MM.1S (cell line): ENCODE measurements around the gene COLQ.

ENCODE experiments used
- DNase-seq: peaks from one replicate; pipeline ENCODE4 v3.0.0-alpha.2; 2015
- H2AFZ ChIP-seq: fragments of 300-600 bp; sonication (generic); 2 replicates; pipeline ENCODE4 v1.6.0; 2016; ENCODE audit warnings: antibody characterized with exemption, low read length
- H3F3A ChIP-seq: fragments of 300-600 bp; sonication (generic); 2 replicates; pipeline ENCODE4 v1.6.1; 2016; ENCODE audit warnings: mild to moderate bottlenecking, antibody characterized with exemption, low read length, moderate library complexity, mixed read lengths; ENCODE audit not compliant: insufficient read depth
- H3K27ac ChIP-seq: fragments of 300-600 bp; sonication (generic); 2 replicates; pipeline ENCODE4 v1.5.1; 2016; ENCODE audit warnings: mild to moderate bottlenecking, low read length
- H3K27me3 ChIP-seq: fragments of 300-600 bp; sonication (generic); replicated peaks from 2 replicates; pipeline ENCODE4 v1.6.0; 2016; ENCODE audit warnings: low read length; ENCODE audit not compliant: insufficient read depth
- H3K36me3 ChIP-seq: fragments of 300-600 bp; sonication (generic); replicated peaks from 2 replicates; pipeline ENCODE4 v1.6.1; 2016; ENCODE audit warnings: mild to moderate bottlenecking, low read length, mixed read lengths; ENCODE audit not compliant: insufficient read depth
- H3K4me1 ChIP-seq: fragments of 300-600 bp; sonication (generic); 2 replicates; pipeline ENCODE4 v1.6.1; 2016; ENCODE audit warnings: low read length, mixed read lengths
- H3K4me2 ChIP-seq: fragments of 300-600 bp; sonication (generic); 2 replicates; pipeline ENCODE4 v1.6.0; 2016; ENCODE audit warnings: low read depth, low read length
- H3K4me3 ChIP-seq: fragments of 300-600 bp; sonication (generic); 2 replicates; pipeline ENCODE4 v1.5.1; 2016; ENCODE audit warnings: low read length, mixed read lengths
- H3K79me2 ChIP-seq: fragments of 300-600 bp; sonication (generic); 2 replicates; pipeline ENCODE4 v1.6.1; 2016; ENCODE audit warnings: mixed run types, low read length, mixed read lengths
- H3K9ac ChIP-seq: fragments of 300-600 bp; sonication (generic); 2 replicates; pipeline ENCODE4 v1.6.1; 2016; ENCODE audit warnings: low read length, mixed read lengths
- H3K9me2 ChIP-seq: fragments of 300-600 bp; sonication (generic); replicated peaks from 2 replicates; pipeline ENCODE4 v1.6.1; 2016; ENCODE audit warnings: mild to moderate bottlenecking, low read length, mixed read lengths; ENCODE audit not compliant: insufficient read depth
- H3K9me3 ChIP-seq: fragments of 300-600 bp; sonication (generic); replicated peaks from 2 replicates; pipeline ENCODE4 v1.6.1; 2016; ENCODE audit warnings: mild to moderate bottlenecking, low read length, mixed read lengths; ENCODE audit not compliant: insufficient read depth
- H4K20me1 ChIP-seq: fragments of 300-600 bp; sonication (generic); 2 replicates; pipeline ENCODE4 v1.6.1; 2016; ENCODE audit warnings: mild to moderate bottlenecking, low read length, moderate library complexity, mixed read lengths; ENCODE audit not compliant: insufficient read depth
- CTCF ChIP-seq: fragments of 300-600 bp; sonication (generic); IDR thresholded peaks from 2 replicates; pipeline ENCODE4 v1.5.1; 2016; ENCODE audit warnings: antibody characterized with exemption, low read length, mixed read lengths
- EZH2 ChIP-seq: fragments of 300-600 bp; sonication (generic); optimal IDR thresholded peaks from 2 replicates; pipeline ENCODE3; 2017; ENCODE audit warnings: low read depth, mild to moderate bottlenecking, antibody characterized with exemption, low read length, mixed read lengths
- EZH2phosphoT487 ChIP-seq: fragments of 300-600 bp; sonication (generic); IDR thresholded peaks from 2 replicates; pipeline ENCODE4 v1.6.1; 2018; ENCODE audit warnings: antibody characterized with exemption, low read length

The COLQ gene

DNA sequence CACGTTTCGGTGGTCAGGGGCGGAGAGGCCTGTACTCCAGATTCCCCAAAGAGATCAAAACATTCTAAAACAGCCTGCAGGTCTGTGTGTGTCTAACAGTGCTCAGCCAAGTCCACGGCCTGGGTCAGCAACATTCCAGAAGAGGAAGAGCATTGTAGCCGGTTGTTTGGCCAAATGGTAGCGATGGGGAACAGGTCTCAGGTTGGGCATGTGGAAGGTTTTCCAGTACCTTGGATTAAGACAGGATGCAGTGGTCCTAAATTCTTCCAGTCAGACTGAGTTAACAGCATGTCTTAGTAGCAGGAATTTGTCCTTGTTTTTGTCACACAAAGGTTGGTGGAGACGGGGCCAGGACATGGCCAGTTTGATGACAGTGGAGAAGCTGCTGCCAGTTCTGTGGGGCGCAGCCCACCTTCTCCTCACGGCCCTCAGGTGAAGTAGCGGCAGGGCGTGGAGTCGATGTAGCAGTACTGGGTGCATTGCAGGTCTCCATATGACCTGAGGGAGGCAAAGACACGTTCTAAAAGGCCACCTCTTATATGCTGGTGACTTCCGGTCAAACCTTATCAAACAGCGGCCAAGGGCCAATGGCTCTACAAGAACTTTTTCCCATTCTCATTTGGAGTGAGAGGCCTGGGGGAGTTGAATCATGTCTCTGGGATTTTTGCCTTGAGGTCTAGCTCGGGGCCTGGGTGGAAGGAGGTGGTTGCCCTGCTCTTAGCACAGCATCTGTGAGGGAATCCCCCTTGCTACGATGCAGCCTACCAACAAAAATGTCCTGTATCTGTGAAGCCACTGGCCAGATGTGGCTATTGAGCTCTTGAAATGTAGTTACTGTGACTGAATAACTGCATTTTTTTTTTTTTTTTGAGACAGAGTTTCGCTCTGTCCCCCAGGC lies 70.0 kb downstream of the COLQ start:
- no peak for TF ChIP-seq EZH2
- no peak for TF ChIP-seq CTCF
- TF ChIP-seq EZH2phosphoT487: no peak
- H3K79me2 ChIP-seq: no peaks in the 10 kb centered on the region
- no peaks in the 10 kb centered on the region for H3K9me2 ChIP-seq
- no peak overlapping the region for H3K4me3 ChIP-seq
- H3K9ac ChIP-seq: no peak overlapping the region
- H3K4me2 ChIP-seq: no peak overlapping the region
- H3K36me3 ChIP-seq: no peaks in the 10 kb centered on the region
- DNase-seq: no peak
- no peaks in the 10 kb centered on the region for H3K4me1 ChIP-seq
- no peaks in the 10 kb centered on the region for H3F3A ChIP-seq
- H3K27me3 ChIP-seq: no peaks in the 10 kb centered on the region
- no peak overlapping the region for H3K27ac ChIP-seq
- H3K9me3 ChIP-seq: no peaks in the 10 kb centered on the region
- no peak overlapping the region for H2AFZ ChIP-seq
- no peaks in the 10 kb centered on the region for H4K20me1 ChIP-seq

DNA sequence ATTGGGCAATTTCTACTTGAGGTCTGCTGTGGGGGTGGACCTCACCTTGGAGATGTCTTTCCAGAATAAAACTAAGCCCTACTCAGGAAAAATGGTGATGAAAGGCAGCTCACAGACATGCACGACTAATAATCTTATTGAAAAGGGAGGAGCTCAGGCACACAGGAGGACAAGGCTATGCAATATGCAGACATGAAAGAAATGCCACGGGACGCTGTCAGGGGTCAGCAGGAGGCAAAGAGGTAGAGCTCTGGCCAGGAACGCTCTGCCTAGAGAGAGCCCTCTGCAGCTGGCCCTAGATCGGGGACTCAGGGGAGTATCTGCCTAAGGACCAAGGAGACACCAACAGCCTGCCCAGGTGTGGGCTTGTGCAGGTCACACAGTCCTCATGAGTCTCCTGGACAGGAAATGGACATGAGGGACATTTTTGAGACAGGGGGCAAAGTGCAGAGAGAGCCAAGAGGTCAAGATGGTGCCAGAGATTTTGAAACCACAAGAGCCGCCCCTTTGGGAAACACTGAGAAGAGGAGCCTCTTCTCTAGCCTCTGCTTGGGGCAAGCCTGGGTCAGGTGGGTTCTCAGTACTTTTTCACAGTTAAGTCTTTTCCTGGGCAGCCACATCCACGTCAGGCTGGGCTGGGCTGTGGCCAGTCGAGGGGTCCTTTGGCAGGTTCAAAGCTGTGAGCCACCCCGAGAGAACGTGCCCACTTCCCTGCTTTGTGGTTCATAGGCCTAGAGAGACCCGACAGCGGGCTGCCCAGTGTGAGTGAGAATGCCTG lies 70.9 kb downstream of the COLQ start:
- H3K9me2 ChIP-seq: no peaks in the 10 kb centered on the region

GRCh38 chr3:15449489-15450224 lies 71.8 kb downstream of the COLQ start:
- no peaks in the 10 kb centered on the region for H3F3A ChIP-seq
- H3K9ac ChIP-seq: no peak overlapping the region
- no peaks in the 10 kb centered on the region for H3K4me1 ChIP-seq
- H3K4me2 ChIP-seq: no peak overlapping the region
- no peaks in the 10 kb centered on the region for H3K36me3 ChIP-seq
- no peaks in the 10 kb centered on the region for H3K27me3 ChIP-seq
- DNase-seq: no peak
- no peaks in the 10 kb centered on the region for H4K20me1 ChIP-seq
- no peaks in the 10 kb centered on the region for H3K79me2 ChIP-seq
- no peak for TF ChIP-seq EZH2phosphoT487
- TF ChIP-seq EZH2: no peak
- TF ChIP-seq CTCF: no peak
- H3K4me3 ChIP-seq: no peak overlapping the region
- H3K9me3 ChIP-seq: no peaks in the 10 kb centered on the region
- H3K9me2 ChIP-seq: no peaks in the 10 kb centered on the region
- H3K27ac ChIP-seq: no peak overlapping the region
- no peak overlapping the region for H2AFZ ChIP-seq

More for the DNA sequence above, 70.9 kb downstream of the COLQ start:
- H3K27me3 ChIP-seq: no peaks in the 10 kb centered on the region
- no peak overlapping the region for H2AFZ ChIP-seq
- no peak overlapping the region for H3K27ac ChIP-seq
- H3K4me2 ChIP-seq: no peak overlapping the region
- H4K20me1 ChIP-seq: no peaks in the 10 kb centered on the region
- no peaks in the 10 kb centered on the region for H3K79me2 ChIP-seq
- H3K4me1 ChIP-seq: no peaks in the 10 kb centered on the region
- no peak overlapping the region for H3K9ac ChIP-seq
- H3F3A ChIP-seq: no peaks in the 10 kb centered on the region
- H3K36me3 ChIP-seq: no peaks in the 10 kb centered on the region
- DNase-seq: no peak
- TF ChIP-seq EZH2phosphoT487: no peak
- TF ChIP-seq CTCF: no peak
- TF ChIP-seq EZH2: no peak
- H3K9me3 ChIP-seq: no peaks in the 10 kb centered on the region
- no peak overlapping the region for H3K4me3 ChIP-seq
